KBM-7 (cell line): ENCODE measurements around the gene PGM5.

ENCODE experiments used
- DNase-seq: peaks from one replicate; pipeline ENCODE4 v3.0.0-alpha.2; 2015
- in situ Hi-C: fragments of 300-500 bp; cut with MboI; formaldehyde crosslinking; loops from 2 replicates; pipeline ENCODE4 v1.14.3; 2020; ENCODE audit warnings: low sequenced_read_pairs, low pct_unique_long_range_greater_than_20kb, mixed read lengths

PGM5 gene

DNA sequence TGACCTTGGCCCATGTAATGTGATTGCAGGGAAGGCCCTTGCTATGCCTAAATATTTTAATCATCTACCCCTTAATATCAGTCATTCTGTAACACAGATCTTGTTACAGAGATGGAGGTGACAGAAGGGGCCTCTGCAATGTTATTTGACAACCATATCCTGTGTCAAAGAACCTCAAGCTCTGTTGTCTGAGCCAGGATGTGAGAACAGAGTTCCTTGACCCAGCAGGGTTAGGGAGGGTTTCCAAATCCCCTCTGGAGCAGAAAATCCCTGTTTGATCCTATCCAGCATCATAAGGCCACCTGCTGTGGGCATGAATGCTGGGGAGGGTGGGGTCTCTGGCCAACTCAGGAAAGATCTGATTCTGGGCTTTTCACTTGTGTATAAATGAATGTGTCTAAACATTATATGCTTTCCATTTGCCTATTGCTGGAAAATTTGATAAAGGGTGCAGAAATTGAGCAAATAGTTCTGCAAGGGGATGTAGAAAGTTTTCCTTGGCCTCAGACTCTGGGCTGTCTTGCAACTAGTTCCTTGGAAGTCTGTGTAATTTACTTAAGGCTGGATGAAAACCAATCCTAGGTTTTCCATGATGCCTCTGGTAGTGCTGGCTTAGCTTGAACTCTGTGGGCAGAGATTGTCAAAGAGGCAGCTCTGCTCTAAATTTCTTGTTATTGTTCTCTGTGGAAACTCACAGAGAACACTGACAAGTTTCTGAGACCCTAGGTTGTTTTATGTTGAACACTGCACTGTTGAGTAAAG is 71.0 kb downstream of the PGM5 start:
- no peak for DNase-seq
- in situ Hi-C loops, result no loop called here

DNA sequence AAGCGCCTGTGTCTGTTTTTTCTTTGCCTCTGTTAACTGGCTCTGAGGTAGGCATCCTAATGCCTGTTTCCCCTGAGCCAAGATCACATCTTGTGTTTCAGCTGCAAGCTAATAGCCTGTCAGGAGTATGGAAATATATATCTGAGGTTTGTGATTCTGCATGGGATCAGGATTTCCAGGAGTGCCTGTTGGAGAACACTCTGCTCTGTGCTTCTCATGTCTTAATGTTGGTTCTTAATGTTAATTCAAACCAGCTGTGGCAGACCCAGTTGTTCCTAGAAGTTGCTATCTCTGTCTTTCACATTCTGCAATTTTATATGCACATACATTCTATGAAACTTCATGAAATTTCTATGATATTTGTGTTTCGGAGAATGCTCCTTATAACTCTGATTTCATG is 72.1 kb downstream of the PGM5 start:
- in situ Hi-C loops, result no loop called here

DNA sequence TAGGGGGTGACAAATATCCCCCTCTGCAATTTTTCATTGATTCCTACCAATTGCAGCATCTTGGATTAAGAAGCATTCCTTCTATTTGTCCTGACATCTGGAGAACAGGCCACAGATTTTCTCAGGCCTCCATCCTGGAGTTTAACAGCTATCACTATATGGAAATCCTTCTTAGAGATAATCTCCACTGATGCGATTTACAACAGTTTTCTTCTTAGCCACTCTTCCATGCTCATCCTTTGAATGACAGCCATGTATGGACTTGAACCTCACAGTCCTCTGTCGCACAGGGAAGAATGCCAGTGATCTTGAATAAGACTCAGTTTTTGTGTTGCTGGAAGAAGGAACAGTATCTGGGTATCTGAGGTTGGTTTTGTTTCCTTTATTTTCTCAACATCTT is 73.2 kb downstream of the PGM5 start:
- no peak for DNase-seq
- in situ Hi-C loops, result no loop called here

More for the DNA sequence above, 72.1 kb downstream of the PGM5 start:
- DNase-seq, result no peak

DNA sequence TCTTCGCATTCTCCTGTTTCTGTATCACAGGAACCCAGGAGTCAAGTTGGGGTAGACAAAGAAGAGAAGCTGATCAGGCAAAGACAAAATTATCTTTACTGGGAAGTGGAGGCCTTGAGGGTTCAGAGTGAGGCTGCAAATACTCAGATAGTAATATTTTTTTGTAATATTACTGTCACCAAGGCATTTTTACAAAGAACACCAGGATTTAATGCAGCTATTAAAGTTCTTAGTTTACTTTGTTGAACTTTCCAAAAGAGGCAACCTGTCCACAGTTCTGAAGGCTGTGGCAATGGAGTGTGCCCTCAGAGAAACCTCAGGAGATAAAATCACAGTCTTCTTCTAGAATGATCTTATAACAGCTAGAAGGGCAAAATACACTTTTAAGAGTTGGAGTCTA is 74.9 kb downstream of the PGM5 start:
- no peak for DNase-seq
- in situ Hi-C loops, result no loop called here

DNA sequence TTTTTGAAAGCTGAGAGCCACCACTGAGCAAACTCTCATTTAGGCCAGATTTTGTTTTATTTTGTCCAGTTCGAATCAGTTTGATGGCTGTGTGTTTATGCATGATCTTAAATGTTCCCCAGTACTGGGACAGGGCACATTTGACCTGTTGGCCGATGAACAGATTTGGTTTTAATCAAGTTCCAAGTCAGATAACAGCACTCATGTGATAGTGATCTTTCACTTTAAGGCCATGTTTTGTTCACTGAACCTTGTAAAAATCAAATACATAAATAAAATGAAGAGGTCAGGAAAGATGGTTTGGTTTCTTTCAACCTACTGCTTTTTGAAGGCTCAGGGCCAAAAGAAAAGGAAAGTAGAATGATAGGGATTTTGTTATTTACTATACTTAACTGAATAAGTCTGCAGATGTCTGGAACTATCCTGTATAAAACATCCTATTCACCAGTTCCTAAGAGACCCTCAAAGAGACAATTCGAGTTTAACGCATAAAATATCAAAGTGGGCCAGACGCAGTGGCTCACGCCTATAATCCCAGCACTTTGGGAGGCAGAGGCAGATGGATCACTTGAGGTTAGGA is 77.2 kb downstream of the PGM5 start:
- DNase-seq, result no peak
- in situ Hi-C loops, result no loop called here

DNA sequence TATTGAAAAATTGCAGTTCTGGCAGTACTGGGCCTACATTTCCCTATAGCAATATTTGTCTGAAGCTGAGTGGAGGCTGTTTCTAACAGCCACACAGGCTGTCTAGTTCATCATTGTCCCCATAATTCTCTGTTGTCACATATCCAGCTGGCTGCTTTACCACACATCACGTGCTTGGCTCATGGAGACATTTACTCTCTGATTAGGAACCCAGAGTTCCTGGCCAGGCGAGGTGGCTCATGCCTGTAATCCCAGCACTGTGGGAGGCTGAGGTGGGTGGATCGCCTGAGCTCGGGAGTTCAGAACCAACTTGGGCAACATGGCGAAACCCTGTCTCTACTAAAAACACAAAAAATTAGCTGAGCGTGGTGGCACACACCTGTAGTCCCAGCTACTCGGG is 81.4 kb downstream of the PGM5 start:
- DNase-seq, result no peak
- in situ Hi-C loops, result no loop called here

DNA sequence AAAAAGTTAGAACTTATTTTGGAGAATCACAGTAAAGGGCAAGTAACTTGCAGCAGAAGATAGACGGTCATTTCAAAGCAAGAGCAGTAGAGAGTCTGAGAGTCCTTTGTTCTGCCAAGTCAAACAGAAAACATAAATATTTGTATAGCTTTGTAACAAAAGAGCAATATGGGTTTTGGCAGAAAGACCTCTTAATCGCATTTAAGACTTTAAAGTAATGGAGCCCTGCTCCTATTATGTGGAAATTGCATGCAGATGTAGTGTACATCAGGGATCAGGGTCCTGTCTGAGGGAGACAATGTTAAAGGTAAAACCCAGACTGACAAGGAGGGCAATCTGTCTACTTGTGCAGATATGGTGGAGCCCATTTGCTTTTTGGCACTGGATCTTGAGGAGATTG is 87.2 kb downstream of the PGM5 start:
- in situ Hi-C loops, result no loop called here
- no peak for DNase-seq

DNA sequence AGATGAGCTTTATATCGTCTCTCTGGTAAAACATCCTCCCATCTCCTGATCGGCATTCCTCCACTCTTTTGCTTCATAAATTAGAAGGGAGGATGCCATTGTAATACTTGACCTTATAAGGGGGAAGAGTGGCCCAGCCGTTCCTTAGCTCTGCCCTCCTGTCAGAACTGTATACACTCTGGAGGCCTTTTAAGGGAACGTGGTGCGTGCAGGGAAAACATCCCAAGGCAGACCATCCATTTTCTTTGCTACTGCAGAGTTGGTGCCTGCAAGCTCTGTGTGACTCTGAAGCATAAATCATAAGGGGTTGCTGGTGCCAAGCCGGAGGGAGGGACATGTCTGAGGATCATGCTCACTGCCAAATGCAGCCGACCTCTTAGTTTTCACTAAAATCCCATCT is 90.4 kb downstream of the PGM5 start:
- in situ Hi-C loops, result no loop called here
- DNase-seq, result no peak

DNA sequence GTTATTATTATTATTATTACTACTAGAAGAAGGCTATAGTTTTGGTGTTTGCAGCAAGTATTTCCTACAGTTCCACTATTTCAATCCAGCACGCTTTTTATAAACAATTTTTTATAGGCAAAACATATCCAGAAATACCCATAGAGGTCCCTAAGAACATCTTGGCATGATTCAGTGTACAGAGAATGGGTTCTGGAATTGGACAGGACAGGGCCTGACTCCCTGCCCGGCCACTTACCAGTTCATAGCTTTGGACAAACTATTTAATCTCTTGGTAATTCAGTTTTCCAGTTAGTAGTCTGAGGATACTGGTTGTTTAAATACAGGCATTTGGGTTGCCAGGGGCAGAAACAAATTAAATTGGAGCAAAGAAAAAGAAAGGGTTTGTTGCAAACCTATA is 91.2 kb downstream of the PGM5 start:
- in situ Hi-C loops, result no loop called here
- no peak for DNase-seq

DNA sequence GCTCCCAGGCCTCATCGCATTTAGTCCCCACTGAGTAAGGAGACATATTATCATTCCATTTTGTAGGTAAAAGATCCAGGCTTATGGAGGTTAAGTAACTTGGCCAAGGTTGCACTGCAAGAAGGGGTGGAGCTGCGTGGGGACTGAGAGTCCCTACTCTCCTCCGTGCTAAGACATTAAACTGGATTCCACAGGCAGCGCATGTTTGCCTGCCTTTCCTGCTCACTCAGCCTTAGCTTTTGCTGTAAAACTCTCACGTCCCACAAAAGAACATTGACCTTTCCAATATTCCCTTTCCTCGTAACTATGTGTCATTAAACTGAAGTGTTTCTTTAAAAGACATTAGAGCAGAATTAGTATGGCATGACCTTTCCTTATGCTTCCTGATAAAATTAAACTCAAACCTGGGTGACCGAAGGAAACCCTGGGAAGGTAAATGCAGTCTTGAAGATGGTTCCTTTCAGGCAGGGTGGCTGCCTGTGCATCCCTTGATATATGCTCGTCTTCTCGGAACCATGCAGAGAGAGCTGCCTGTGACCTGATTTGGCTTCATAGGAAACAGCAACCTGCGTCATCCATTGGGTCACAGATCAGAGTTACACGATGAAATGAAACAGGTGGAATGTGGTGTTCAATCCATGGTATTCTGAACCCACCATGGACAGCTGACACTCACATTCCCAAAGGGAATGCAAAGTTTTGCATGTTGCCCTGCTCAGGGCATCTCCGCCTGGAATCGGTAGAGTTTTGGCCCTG is 98.3 kb downstream of the PGM5 start:
- DNase-seq, result no peak

DNA sequence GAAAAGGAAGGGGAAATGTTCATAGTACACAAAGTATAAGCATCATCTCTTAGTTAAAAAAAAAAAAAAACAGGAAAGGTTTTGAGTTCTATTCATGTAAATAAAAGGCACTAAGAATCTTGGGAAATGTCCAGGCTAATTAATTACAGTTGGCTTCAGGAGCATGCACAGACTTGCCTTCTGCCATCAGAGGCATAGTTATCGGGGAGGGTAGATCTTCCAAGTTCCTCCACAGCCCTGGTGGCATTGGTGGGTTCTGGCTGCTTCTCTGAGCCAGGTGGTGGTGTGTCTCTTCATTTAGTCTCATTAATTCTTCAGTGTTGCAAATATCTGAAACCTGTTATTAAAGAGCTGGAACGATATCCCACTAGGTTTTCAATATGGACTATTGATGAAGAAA is 99.0 kb downstream of the PGM5 start:
- in situ Hi-C loops, result no loop called here
- DNase-seq, result no peak

More for the DNA sequence above, 98.3 kb downstream of the PGM5 start:
- in situ Hi-C loops, result no loop called here

DNA sequence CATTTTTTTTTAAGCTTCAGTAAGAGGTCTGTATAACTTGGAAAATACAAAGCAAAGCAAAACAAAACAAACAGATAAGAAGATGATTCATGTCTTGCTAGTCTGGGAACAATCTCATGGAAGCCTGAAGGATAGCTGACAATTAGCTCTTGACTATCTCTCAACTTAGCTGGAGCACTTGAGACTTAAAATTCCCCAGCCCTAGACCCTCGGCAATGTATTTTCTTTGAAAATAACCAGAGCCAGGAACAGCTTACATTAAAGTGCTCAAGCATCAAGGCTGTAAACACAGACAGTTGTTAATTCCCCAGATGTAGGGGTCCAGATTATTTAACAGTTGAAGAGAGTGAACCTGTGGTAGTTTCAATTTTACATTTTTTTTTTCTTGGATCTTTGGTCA is 101.4 kb downstream of the PGM5 start:
- in situ Hi-C loops, result no loop called here
- no peak for DNase-seq

DNA sequence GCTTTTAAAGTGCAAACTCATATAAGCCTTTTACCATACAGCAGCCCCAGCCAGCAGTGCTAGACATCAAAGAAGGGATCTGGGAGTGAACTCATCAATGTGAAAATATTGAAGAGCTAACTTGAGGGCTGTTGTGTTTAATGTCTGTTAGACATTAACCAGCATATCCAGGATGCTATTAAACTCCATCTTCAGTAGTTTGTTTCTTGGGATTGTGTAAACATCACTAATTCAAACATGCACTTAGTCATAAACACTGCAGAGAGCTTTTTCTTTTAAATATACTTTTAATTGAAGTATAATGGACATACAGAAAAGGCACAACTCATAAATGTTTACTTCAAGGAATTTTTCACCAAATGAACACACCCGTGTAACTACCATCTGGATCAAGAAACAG is 102.5 kb downstream of the PGM5 start:
- in situ Hi-C loops, result no loop called here
- no peak for DNase-seq

DNA sequence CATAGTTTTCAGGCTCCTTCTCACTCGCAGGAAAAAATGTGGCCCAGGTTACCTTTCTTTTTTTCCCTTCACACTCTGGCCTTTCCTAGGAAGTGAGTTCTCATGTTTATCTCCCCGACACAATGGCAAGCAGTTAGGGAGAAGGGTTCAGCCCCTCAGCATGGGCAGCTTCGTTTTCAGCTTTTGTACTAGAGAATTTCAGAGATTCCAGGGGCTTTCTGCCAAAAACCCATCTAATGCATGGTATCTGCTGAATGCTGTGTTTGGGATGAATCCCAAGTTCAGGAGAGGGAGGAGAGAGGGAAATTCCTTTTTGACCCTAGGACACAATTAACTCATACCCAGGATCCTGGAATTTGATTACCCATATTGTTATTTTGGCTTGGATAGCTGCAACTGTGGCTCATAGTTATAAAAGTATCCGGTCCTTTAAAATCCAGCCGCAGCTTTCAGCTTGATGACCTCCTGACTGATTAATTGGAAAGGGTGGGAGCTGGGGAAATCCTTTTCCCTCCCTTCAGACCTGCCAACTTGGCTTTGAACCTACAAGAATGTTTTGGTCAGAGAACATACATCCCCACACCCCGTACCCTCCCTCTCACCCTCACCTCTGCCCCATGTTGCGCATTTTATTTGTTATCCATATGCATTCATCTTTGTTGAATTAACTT is 105.8 kb downstream of the PGM5 start:
- in situ Hi-C loops, result no loop called here
- no peak for DNase-seq

DNA sequence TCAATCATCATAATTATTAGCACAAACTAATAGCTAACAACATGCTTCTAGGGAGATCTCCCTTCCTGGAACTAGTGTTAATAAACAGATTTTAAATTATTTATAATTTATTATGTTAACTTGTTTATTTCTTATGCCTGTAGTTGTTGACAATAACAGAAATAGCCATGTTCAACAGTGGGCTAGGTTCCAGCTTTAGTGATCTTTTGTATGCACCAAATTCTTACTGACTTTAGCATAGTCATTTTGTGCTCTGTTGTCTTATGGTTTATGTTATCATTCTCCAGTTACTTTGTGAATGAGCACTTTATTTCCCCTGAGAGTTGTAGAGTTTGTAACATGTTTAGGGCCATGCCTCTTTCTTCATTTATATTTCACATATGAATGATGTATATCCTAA is 113.7 kb downstream of the PGM5 start:
- DNase-seq, result no peak
- in situ Hi-C loops, result no loop called here

DNA sequence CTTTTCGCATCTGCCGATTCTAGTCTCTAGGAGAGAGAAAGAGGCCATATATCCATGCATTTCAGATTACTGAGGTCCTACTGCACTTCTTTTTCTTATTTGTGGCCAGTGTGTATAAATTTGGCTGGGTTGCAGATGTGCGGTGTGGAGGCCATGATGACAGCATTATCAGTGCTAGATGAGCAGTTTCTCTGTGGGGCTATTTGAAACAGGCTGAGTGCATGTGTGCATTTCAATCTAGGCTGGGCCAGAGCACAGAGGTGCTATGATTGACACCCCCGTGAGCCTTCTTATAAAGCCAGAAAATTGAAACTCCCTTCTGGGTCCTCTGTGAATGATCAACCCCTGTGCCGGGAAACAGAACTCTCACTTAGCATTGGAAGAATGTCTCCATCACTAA is 114.2 kb downstream of the PGM5 start:
- DNase-seq, result no peak
- in situ Hi-C loops, result no loop called here

DNA sequence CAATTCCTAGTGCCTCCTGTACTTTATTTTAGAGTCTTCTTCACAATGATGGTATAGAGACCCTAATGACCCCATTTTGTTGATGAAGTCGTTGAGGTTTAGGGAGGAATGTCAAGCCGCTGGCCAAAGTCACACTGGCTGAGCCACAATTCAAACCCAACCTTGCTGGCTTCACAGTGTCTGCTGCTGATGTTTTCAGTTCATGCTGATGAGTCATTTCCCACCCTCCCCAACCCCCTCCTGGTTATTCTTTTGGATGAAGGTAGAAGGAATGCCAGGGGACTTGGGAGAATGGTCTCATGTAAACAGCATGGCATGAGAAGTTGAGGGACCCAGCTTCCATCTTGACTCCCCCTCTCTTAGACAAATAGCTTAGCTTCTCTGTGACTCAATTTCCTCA is 115.7 kb downstream of the PGM5 start:
- in situ Hi-C loops, result no loop called here

DNA sequence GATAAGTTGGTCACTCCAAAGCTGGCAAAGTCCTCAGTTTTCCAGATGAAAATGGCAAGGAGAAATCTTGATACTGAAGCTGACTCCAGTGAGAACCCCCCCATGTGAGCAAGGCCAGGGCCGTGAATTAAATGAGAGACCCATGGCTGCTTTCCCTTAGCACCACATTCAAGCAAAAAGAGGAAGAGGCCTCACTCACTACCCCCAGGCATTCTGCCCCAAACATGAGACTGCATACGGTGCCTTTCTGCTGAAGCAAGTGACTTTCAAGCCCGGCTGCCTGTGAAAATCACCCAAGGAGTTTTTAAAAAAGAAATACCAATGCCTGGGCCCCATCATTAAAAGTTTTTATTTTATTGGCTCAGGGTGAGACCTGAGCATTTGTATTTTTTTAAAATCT is 117.4 kb downstream of the PGM5 start:
- in situ Hi-C loops, result no loop called here
- DNase-seq, result peak; percentile 18

More for the DNA sequence above, 115.7 kb downstream of the PGM5 start:
- no peak for DNase-seq

DNA sequence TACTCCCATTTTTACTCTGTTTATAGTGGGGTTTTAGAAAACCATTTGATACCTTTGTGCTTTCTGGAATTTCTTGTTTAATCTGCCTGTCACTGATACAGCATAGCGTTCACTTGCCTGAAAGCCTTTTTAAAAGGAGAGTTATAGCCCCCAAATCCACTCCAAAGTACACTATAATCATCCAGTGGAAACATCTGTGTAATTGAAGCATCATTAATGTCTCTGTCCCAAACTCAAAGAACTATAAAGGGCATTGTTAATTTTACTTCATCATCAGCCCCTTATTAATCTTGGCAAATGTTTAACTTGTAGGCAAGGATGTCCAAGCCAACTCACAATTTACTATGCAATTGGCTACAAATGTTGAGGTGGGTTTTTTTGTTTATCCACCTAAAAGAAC is 120.0 kb downstream of the PGM5 start:
- in situ Hi-C loops, result no loop called here
- no peak for DNase-seq

DNA sequence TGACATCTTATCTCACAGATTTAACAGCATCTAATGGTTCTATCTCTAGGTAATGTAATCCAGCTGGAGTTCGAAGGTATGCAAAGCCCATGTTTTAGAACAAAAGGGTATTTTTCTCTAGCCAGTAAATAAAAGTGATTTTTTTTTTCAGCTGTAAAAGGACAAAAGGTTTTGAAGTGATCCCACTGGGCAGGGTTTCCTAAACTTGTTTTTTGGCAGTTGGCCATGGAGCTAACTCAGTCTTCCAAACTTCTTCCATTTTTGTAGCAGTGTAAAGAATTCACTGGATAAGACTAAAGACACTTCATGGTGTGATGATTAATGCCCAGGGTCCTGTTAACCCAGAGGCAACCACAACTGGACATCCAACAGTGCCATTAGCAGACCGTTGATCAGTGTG is 120.4 kb downstream of the PGM5 start:
- DNase-seq, result no peak
- in situ Hi-C loops, result no loop called here
